GM19438 (cell line): ENCODE data around the gene SHB.

ENCODE experiments used
- ATAC-seq: cut with Tn5 transposase; IDR thresholded peaks from one replicate; pipeline ENCODE4 v1.9.1; 2021; ENCODE audit warnings: low read depth; ENCODE audit not compliant: unreplicated experiment

Gene SHB

GRCh38 chr9:37873955-37874354 is 195.1 kb downstream of the SHB start:
- ATAC-seq: no peak

- no peak for ATAC-seq
These were observed 198.2 kb downstream of the SHB start for GRCh38 chr9:37870799-37871176.

- no peak for ATAC-seq
These were observed 198.8 kb downstream of the SHB start for GRCh38 chr9:37870081-37870798.
